ENCODE data around the gene FGGY.

FGGY gene

DNA sequence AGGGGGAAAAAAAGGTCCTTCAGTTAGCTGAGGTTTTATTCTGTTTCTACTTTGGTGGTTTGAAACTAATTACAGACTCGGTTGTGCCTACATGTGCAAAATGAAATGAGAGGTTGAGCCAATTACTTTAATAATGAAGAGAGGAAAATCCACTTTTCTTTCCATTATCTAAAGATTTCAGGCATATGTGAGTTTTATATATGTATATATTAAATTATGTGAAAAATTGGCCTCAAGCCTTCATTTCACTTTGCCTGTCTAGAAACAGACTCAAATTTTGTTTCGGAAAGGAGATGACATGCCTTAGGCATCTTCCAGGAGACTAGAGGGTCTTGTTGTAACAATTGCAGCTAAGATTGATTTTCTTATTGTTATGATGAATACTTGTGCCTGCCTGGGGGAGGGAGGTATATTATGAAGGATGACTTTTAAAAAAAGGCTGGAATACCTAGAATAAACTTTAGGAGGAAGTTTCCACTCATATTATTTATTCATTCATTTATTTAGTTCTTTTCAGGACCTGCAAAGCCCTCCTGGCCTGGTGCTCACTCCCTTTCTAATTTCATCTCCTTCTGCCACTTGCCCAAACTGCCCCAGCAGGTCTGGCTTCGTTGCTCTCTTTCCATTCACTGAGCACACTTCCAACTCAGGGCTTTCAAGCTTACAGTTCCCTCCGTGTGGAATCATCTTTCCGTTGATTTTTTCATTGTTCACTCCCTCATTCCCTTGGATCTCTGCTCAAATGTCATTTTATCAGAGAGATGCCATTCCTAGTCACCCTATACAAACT is 423.6 kb downstream of the FGGY start:
- no peaks in the 10 kb centered on the region for H3K79me2 ChIP-seq (ENCODE audit: insufficient read depth, low read length)
- H3K36me3 ChIP-seq (ENCODE audit: low read length): no peaks in the 10 kb centered on the region
- H3K9me3 ChIP-seq (ENCODE audit: insufficient read depth, low read length): no peaks in the 10 kb centered on the region
- no peaks in the 10 kb centered on the region for H3K9me2 ChIP-seq (replicated peaks; ENCODE audit: insufficient read depth, low read length)
- TF ChIP-seq EZH2phosphoT487 (conservative IDR thresholded peaks at IDR 0.05; ENCODE audit: low read length): no peak
- TF ChIP-seq, protein P1, sequence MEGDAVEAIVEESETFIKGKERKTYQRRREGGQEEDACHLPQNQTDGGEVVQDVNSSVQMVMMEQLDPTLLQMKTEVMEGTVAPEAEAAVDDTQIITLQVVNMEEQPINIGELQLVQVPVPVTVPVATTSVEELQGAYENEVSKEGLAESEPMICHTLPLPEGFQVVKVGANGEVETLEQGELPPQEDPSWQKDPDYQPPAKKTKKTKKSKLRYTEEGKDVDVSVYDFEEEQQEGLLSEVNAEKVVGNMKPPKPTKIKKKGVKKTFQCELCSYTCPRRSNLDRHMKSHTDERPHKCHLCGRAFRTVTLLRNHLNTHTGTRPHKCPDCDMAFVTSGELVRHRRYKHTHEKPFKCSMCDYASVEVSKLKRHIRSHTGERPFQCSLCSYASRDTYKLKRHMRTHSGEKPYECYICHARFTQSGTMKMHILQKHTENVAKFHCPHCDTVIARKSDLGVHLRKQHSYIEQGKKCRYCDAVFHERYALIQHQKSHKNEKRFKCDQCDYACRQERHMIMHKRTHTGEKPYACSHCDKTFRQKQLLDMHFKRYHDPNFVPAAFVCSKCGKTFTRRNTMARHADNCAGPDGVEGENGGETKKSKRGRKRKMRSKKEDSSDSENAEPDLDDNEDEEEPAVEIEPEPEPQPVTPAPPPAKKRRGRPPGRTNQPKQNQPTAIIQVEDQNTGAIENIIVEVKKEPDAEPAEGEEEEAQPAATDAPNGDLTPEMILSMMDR (IDR thresholded peaks at IDR 0.05; ENCODE audit: insufficient read depth, low read length, poor library complexity, severe bottlenecking): no peak
- no peak overlapping the region for H3K27ac ChIP-seq (ENCODE audit: low read depth, low read length)
- H3K27me3 ChIP-seq (ENCODE audit: low read length): no peaks in the 10 kb centered on the region
- H3K9ac ChIP-seq (ENCODE audit: low read length): no peak overlapping the region
- H2AFZ ChIP-seq (ENCODE audit: low read depth, low read length, severe bottlenecking): no peak overlapping the region
- H3K4me3 ChIP-seq (ENCODE audit: insufficient read depth, low read length, poor library complexity, severe bottlenecking): no peak overlapping the region
- no peaks in the 10 kb centered on the region for H3F3A ChIP-seq (ENCODE audit: insufficient read depth)
- H3K4me2 ChIP-seq (ENCODE audit: low read depth, low read length, poor library complexity, severe bottlenecking): no peak overlapping the region
- no peaks in the 10 kb centered on the region for H4K20me1 ChIP-seq (ENCODE audit: low read depth, low read length)

DNA sequence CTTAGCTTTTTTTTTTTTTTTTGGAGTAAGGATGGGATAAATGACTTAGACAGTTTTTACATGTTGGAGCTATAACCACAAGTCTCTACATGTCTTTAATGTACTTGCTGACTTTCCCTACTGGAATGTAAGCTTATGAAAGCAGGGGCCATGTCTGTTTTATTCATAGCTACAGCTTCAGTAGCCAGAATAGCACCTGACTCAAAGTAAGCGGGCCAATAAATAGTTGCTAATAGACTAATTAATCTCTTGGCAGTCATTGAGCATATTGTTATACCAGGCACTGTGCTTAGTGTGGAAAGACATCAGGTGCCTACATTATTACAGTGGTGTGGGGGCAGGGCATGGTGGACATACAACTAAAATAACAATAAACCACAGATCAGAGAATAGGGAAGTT is 433.4 kb downstream of the FGGY start:
- H3K27ac ChIP-seq (ENCODE audit: low read depth, low read length): no peak overlapping the region
- no peaks in the 10 kb centered on the region for H3K27me3 ChIP-seq (ENCODE audit: low read length)
- no peaks in the 10 kb centered on the region for H4K20me1 ChIP-seq (ENCODE audit: low read depth, low read length)
- H3K36me3 ChIP-seq (ENCODE audit: low read length): no peaks in the 10 kb centered on the region
- no peaks in the 10 kb centered on the region; the same call in 1 of the 2 replicates for H3K9me2 ChIP-seq (replicated peaks; ENCODE audit: insufficient read depth, low read length)
- no peaks in the 10 kb centered on the region for H3K9me3 ChIP-seq (ENCODE audit: insufficient read depth, low read length)
- H3F3A ChIP-seq (ENCODE audit: insufficient read depth): no peaks in the 10 kb centered on the region
- H3K9ac ChIP-seq (ENCODE audit: low read length): no peak overlapping the region
- no peak overlapping the region for H3K4me2 ChIP-seq (ENCODE audit: low read depth, low read length, poor library complexity, severe bottlenecking)
- no peak for TF ChIP-seq EZH2phosphoT487 (conservative IDR thresholded peaks at IDR 0.05; ENCODE audit: low read length)
- TF ChIP-seq, protein P1 (IDR thresholded peaks at IDR 0.05; ENCODE audit: insufficient read depth, low read length, poor library complexity, severe bottlenecking): no peak
- no peak overlapping the region for H2AFZ ChIP-seq (ENCODE audit: low read depth, low read length, severe bottlenecking)
- no peaks in the 10 kb centered on the region for H3K79me2 ChIP-seq (ENCODE audit: insufficient read depth, low read length)
- H3K4me3 ChIP-seq (ENCODE audit: insufficient read depth, low read length, poor library complexity, severe bottlenecking): no peak overlapping the region

DNA sequence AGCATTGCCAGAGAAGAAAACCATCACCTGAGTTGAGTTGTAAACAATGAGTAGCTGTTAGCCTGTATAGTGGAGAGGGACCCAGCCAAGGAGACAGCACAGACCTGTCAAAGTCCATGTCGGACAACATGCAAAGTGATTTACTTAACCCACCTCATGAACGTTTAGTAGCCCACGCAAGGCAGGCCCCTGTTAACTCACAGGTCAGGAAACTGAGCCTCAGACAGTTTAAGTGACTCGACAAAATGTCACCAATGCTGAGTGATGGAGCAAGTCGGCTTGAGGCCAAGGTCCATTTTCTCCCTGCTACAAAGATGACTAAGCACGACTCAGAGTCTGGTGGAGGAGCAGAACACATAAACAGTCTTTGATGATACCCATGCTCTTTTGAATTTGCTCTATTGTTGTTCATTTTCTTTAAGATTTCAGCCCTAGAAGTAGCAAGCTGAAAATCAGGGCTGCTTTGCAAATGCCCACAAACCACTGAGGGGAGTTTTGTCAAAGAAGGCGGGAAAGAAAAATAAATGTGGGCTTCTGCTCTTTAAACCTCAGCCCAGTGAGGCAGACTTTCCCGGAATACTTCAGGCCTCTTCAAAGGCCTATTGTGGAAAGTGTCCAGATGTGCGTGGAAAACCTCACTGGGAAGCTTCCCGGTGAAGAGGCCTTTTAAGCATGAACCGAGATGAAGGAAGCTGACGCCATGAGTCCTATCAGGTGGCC is 434.0 kb downstream of the FGGY start:
- no peak overlapping the region for H3K4me3 ChIP-seq (ENCODE audit: insufficient read depth, low read length, poor library complexity, severe bottlenecking)
- no peak overlapping the region for H3K27ac ChIP-seq (ENCODE audit: low read depth, low read length)
- no peaks in the 10 kb centered on the region; the same call in 1 of the 2 replicates for H3K9me2 ChIP-seq (replicated peaks; ENCODE audit: insufficient read depth, low read length)
- no peak overlapping the region for H3K9ac ChIP-seq (ENCODE audit: low read length)
- peaks cover 3% of the 10 kb centered on the region; the same call in 1 of the 2 replicates for H3K9me3 ChIP-seq (ENCODE audit: insufficient read depth, low read length)
- no peak for TF ChIP-seq EZH2phosphoT487 (conservative IDR thresholded peaks at IDR 0.05; ENCODE audit: low read length)
- TF ChIP-seq, protein P1 (IDR thresholded peaks at IDR 0.05; ENCODE audit: insufficient read depth, low read length, poor library complexity, severe bottlenecking): no peak
- no peak overlapping the region for H3K4me2 ChIP-seq (ENCODE audit: low read depth, low read length, poor library complexity, severe bottlenecking)
- no peaks in the 10 kb centered on the region for H4K20me1 ChIP-seq (ENCODE audit: low read depth, low read length)
- H3K36me3 ChIP-seq (ENCODE audit: low read length): no peaks in the 10 kb centered on the region
- H3F3A ChIP-seq (ENCODE audit: insufficient read depth): no peaks in the 10 kb centered on the region
- no peaks in the 10 kb centered on the region for H3K27me3 ChIP-seq (ENCODE audit: low read length)
- no peaks in the 10 kb centered on the region for H3K79me2 ChIP-seq (ENCODE audit: insufficient read depth, low read length)
- no peak overlapping the region for H2AFZ ChIP-seq (ENCODE audit: low read depth, low read length, severe bottlenecking)
